ENCODE results near the gene CHRDL2. TPM values are rescaled to one million over a fixed set of nuclear protein-coding genes. Genes with fewer than 3 reads are reported as not detected.

CHRDL2 gene
- total and polyA plus RNA-seq, 2 donors (not counting 3 experiments of a cell fraction or from before 2014, with no cell fraction given), result not detected

- Histone ChIP-seq H3K4me2 (ENCODE audit: insufficient read depth, low read length) (no peak overlapping the region), H4K20me1 (replicated peaks; ENCODE audit: control insufficient read depth, extremely low read depth, insufficient read depth, low read length) (no peaks in the 10 kb centered on the region), H3K4me3 (replicated peaks in 1 of 3; ENCODE audit: insufficient read depth in 1 of 3, low read depth in 1 of 3, low read length in 3 of 3) (no peak overlapping the region), H3K9me1 (replicated peaks; ENCODE audit: control insufficient read depth, extremely low read depth, insufficient read depth, low read length) (no peaks in the 10 kb centered on the region), H2AFZ (ENCODE audit: low read depth, low read length) (no peak overlapping the region), H3K27me3 (ENCODE audit: control insufficient read depth in 2 of 2, insufficient read depth in 2 of 2, low read length in 2 of 2) (peaks cover under 1 to 1% of the 10 kb centered on the region in 2 experiments), H3K9me3 (replicated peaks; ENCODE audit: control insufficient read depth, insufficient read depth, low read length) (no peaks in the 10 kb centered on the region), H3K4me1 (ENCODE audit: control insufficient read depth, extremely low read depth, insufficient read depth, low read length) (peaks cover 12% of the 10 kb centered on the region), H3K79me2 (ENCODE audit: control insufficient read depth, insufficient read depth, low read length) (no peaks in the 10 kb centered on the region), H3K27ac (ENCODE audit: insufficient read depth, low read depth, low read length) (no peak overlapping the region), H3K36me3 (ENCODE audit: control insufficient read depth in 2 of 2, extremely low read depth in 1 of 2, insufficient read depth in 2 of 2, low read length in 2 of 2) (no peaks in the 10 kb centered on the region), H3K9ac (replicated peaks; ENCODE audit: extremely low read depth, insufficient read depth, low read length) (no peak overlapping the region)
- no TSS peak for BruUV-seq (replicated peaks)
- intact Hi-C loops (cut with micrococcal nuclease) (no loop called here), dilution Hi-C loops (cut with MboI; ENCODE audit: extremely low pct_ligation_motif_present, low sequenced_read_pairs) (loop anchor here (25.0 kb wide), 1 partner anchor 162 kb away; no protein-coding TSS in a partner anchor)
- ChIA-PET POLR2A (no interaction called here), CTCF (interaction anchor here (0.8 to 7.1 kb wide), 7 partner anchors 14 to 541 kb away, joined by 3 to 191 read pairs (median 84); no protein-coding TSS in a partner anchor)
- FAIRE-seq (no peak), DNase-seq (ENCODE audit: low read depth, low spot score) (no peak)
- TF ChIP-seq POLR2AphosphoS5 (IDR thresholded peaks at IDR 0.05; ENCODE audit: insufficient read depth, low read depth, low read length) (no peak), EZH2 (IDR thresholded peaks at IDR 0.05; ENCODE audit: borderline replicate concordance, low read depth, low read length, severe bottlenecking) (no peak), JUN (IDR thresholded peaks at IDR 0.05; ENCODE audit: borderline replicate concordance, insufficient read depth, insufficient read length, low read depth) (no peak), GATA2 (IDR thresholded peaks at IDR 0.05; ENCODE audit: insufficient read depth, insufficient read length, low read depth, low read length) (no peak), FOS (IDR thresholded peaks at IDR 0.05; ENCODE audit: borderline replicate concordance, insufficient read depth, low read length) (no peak), MAX (IDR thresholded peaks at IDR 0.05; ENCODE audit: insufficient read depth, insufficient read length) (no peak), CTCF (IDR thresholded peaks at IDR 0.05; ENCODE audit: extremely low read depth in 1 of 2, insufficient read depth in 1 of 2, low read depth in 1 of 2, low read length in 2 of 2) (no peak), POLR2A (IDR thresholded peaks at IDR 0.05; ENCODE audit: low read depth, low read length) (no peak), MYC (IDR thresholded peaks at IDR 0.05; ENCODE audit: low read depth, low read length) (no peak)
These were observed 31.4 kb downstream of the CHRDL2 start for GRCh38 chr11:74699615-74700396.
